Activated naive CD8-positive, alpha-beta T cell (primary cell): ENCODE measurements around the gene ITGA8.

Source experiments
- H3K27ac Mint-ChIP-seq: one replicate; pipeline ENCODE4 v1.8.0; 2021; ENCODE audit warnings: mixed read lengths
- H3K27me3 Mint-ChIP-seq: one replicate; pipeline ENCODE4 v1.8.0; 2021; ENCODE audit warnings: mixed read lengths
- H3K36me3 Mint-ChIP-seq: one replicate; pipeline ENCODE4 v1.8.0; 2021; ENCODE audit warnings: mixed read lengths
- H3K4me1 Mint-ChIP-seq: one replicate; pipeline ENCODE4 v1.8.0; 2021; ENCODE audit warnings: low read depth, mixed read lengths
- H3K4me3 Mint-ChIP-seq: one replicate; pipeline ENCODE4 v1.8.0; 2021; ENCODE audit warnings: mild to moderate bottlenecking, mixed read lengths
- H3K9me3 Mint-ChIP-seq: one replicate; pipeline ENCODE4 v1.8.0; 2021; ENCODE audit warnings: low read depth, mixed read lengths

Gene ITGA8

GRCh38 chr10:15742102-15742501 lies 22.4 kb upstream of the ITGA8 start:
- Mint-ChIP-seq H3K27ac (no peak overlapping the region), H3K4me1 (no peaks in the 10 kb centered on the region), H3K27me3 (peaks cover 11% of the 10 kb centered on the region), H3K9me3 (no peaks in the 10 kb centered on the region), H3K4me3 (no peak overlapping the region), H3K36me3 (no peaks in the 10 kb centered on the region)

DNA sequence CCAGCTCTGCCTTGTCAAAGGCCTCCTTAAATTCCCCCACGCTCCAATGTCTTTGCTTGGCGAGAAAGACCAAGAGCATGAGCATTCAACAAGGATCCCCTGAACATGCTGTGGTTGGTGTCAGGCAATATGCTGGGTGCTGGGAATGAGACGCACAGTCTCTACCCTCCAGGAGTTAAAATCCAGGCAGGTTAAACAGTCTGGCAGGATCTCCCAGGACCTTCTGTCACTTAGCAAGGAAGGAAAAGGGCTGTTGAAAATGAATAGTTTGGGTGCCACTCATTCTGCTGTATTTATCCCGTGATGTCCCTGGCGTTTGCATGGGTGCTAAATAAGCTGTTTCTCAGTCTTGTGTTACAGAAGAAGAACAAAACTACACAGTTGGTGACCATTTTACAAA lies 21.9 kb upstream of the ITGA8 start:
- no peak overlapping the region for H3K4me3 Mint-ChIP-seq
- no peaks in the 10 kb centered on the region for H3K4me1 Mint-ChIP-seq
- H3K9me3 Mint-ChIP-seq: no peaks in the 10 kb centered on the region
- H3K27me3 Mint-ChIP-seq: peaks cover 11% of the 10 kb centered on the region
- H3K27ac Mint-ChIP-seq: no peak overlapping the region
- H3K36me3 Mint-ChIP-seq: no peaks in the 10 kb centered on the region

GRCh38 chr10:15740261-15740660 lies 20.5 kb upstream of the ITGA8 start:
- Mint-ChIP-seq H3K27me3 (peaks cover 17% of the 10 kb centered on the region), H3K36me3 (no peaks in the 10 kb centered on the region), H3K27ac (no peak overlapping the region), H3K4me3 (no peak overlapping the region), H3K4me1 (no peaks in the 10 kb centered on the region), H3K9me3 (no peaks in the 10 kb centered on the region)

DNA sequence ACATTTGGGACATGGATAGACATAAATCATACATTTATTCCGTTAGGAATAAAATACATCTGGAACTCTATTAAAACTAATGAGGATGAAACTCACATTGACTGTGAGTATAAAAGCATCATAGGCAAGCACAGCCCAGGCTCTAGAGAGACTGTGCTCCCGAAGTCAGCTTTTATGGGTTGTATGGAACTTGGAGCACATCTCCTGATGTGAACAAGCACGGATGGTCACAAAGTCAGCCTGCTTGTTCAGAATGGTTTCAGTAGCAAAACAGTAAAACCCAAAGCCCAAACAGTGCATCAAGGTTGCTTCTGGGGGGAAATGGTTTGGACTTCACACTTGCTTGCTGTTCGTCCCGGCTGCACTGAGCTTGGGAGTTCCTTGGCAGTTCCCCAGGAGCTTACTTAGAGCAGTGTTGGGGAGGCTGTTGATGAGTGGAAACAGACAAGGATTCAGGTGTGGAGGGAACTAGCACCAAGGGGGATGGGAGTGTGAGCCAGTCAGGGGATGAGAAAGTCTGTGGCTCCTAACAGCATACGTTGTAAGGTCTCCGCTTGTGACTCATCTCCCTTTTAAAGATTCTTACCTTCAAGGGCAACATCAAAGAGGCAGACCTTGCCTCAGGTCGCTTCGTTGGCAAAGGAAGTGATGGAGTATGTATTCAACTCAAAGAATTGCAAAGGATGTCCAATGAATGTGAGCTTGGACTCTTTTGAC lies 19.7 kb upstream of the ITGA8 start:
- Mint-ChIP-seq H3K4me3 (no peak overlapping the region), H3K4me1 (no peaks in the 10 kb centered on the region), H3K27me3 (peaks cover 17% of the 10 kb centered on the region), H3K27ac (no peak overlapping the region), H3K36me3 (no peaks in the 10 kb centered on the region), H3K9me3 (no peaks in the 10 kb centered on the region)

DNA sequence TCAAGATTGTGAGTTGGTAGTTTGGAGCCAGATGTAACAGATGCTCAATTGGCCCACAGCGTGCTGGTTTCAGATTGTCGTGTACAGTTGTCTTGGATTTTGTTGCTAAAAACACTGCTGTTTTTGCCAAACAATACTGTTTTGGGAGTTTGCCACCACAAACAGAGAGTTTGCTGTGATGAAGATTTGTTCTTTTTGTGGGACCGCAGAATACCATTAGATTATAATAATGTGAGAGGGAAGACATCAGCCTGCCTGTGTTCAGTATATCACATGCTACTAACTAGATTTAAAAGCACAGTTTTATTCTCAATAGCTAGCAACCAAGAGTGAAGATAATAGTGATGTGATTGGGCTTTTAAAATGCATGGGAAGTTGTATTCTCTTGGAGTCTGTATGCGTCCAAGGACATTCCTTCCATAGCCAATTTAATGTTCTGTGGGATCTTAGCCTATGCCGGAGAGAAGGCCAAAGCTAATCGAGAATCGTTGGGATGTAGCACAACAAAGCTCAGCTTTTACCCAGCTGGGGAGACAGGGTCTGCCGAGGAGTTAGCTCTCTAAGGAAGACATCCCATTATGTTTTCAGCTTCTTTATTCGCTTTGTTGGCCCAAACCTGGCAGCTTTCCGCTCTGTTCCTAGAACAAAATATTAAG lies 18.7 kb upstream of the ITGA8 start:
- no peak overlapping the region for H3K4me3 Mint-ChIP-seq
- H3K9me3 Mint-ChIP-seq: no peaks in the 10 kb centered on the region
- H3K27me3 Mint-ChIP-seq: peaks cover 22% of the 10 kb centered on the region
- no peaks in the 10 kb centered on the region for H3K4me1 Mint-ChIP-seq
- no peak overlapping the region for H3K27ac Mint-ChIP-seq
- no peaks in the 10 kb centered on the region for H3K36me3 Mint-ChIP-seq

GRCh38 chr10:15737656-15738055 lies 17.9 kb upstream of the ITGA8 start:
- no peaks in the 10 kb centered on the region for H3K9me3 Mint-ChIP-seq
- H3K36me3 Mint-ChIP-seq: no peaks in the 10 kb centered on the region
- no peak overlapping the region for H3K4me3 Mint-ChIP-seq
- H3K4me1 Mint-ChIP-seq: no peaks in the 10 kb centered on the region
- H3K27me3 Mint-ChIP-seq: peaks cover 22% of the 10 kb centered on the region
- no peak overlapping the region for H3K27ac Mint-ChIP-seq

- no peak overlapping the region for H3K27ac Mint-ChIP-seq
- H3K4me3 Mint-ChIP-seq: no peak overlapping the region
- no peaks in the 10 kb centered on the region for H3K36me3 Mint-ChIP-seq
- H3K27me3 Mint-ChIP-seq: peaks cover 14% of the 10 kb centered on the region
- H3K9me3 Mint-ChIP-seq: peaks cover 8% of the 10 kb centered on the region
- no peaks in the 10 kb centered on the region for H3K4me1 Mint-ChIP-seq
Observed at GRCh38 chr10:15735763-15736162, 16.0 kb upstream of the ITGA8 start.

DNA sequence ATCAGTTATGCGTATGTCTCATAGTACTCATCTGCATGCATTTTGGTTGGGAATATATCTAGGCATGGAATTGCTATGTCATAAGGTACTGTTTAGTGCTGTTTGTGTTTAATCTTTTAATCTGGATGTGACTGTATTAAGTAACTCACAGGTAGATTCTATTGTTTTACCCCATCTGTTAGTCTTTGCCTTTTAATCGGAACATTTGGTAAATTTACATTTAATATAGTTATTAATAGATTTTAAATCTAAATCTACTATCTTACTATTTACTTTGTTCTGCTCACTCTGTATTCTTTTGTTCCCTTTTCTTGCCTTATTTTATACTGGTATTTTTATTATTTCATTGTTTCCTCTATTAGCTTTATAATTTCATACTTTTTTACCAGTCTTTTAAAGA lies 10.6 kb upstream of the ITGA8 start:
- peaks cover 9% of the 10 kb centered on the region for H3K27me3 Mint-ChIP-seq
- no peak overlapping the region for H3K4me3 Mint-ChIP-seq
- H3K27ac Mint-ChIP-seq: no peak overlapping the region
- H3K9me3 Mint-ChIP-seq: peaks cover 14% of the 10 kb centered on the region
- no peaks in the 10 kb centered on the region for H3K4me1 Mint-ChIP-seq
- H3K36me3 Mint-ChIP-seq: no peaks in the 10 kb centered on the region

DNA sequence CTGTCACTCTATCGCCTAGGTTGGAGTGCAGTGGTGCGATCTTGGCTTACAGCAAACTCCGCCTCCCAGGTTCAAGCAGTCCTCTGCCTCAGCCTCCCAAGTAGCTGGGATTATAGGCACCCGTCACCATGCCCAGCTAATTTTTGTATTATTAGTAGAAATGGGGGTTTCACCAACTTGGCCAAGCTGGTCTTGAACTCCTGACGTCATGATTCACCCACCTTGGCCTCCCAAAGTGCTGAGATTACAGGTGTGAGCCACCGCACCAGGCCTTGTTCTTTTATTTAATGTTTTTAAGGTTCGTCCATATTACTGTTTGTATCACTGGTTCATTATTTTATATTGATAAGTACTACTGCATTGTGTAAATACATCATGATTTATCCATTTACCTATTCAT lies 10.2 kb upstream of the ITGA8 start:
- H3K27me3 Mint-ChIP-seq: peaks cover 9% of the 10 kb centered on the region
- H3K36me3 Mint-ChIP-seq: no peaks in the 10 kb centered on the region
- H3K9me3 Mint-ChIP-seq: peaks cover 14% of the 10 kb centered on the region
- H3K4me3 Mint-ChIP-seq: no peak overlapping the region
- H3K4me1 Mint-ChIP-seq: no peaks in the 10 kb centered on the region
- no peak overlapping the region for H3K27ac Mint-ChIP-seq

GRCh38 chr10:15726042-15726441 lies 6.3 kb upstream of the ITGA8 start:
- H3K4me1 Mint-ChIP-seq: no peaks in the 10 kb centered on the region
- H3K9me3 Mint-ChIP-seq: peaks cover 9% of the 10 kb centered on the region
- no peaks in the 10 kb centered on the region for H3K36me3 Mint-ChIP-seq
- no peak overlapping the region for H3K4me3 Mint-ChIP-seq
- no peak overlapping the region for H3K27ac Mint-ChIP-seq
- peaks cover 9% of the 10 kb centered on the region for H3K27me3 Mint-ChIP-seq

DNA sequence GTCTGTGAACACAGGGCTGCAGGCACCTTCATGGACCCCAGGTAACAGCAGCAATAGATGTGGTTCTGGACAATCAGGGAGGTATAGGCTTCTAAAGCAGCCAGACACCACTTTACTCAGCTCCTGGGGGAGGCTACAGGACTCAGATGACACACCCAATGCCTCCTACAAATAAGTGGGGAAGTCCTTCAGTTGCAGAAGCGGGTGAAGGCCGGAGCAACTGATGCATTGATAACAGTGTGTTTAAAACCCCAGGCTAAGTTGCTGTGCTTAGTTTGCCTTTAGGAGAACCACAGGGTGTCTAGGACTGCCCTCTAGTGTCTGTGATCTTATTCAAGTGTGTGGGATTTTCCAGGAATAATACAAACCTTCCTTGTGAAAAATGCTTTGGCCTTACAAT lies 5.9 kb upstream of the ITGA8 start:
- no peak overlapping the region for H3K4me3 Mint-ChIP-seq
- peaks cover 7% of the 10 kb centered on the region for H3K9me3 Mint-ChIP-seq
- H3K27ac Mint-ChIP-seq: no peak overlapping the region
- H3K36me3 Mint-ChIP-seq: no peaks in the 10 kb centered on the region
- peaks cover 11% of the 10 kb centered on the region for H3K27me3 Mint-ChIP-seq
- no peaks in the 10 kb centered on the region for H3K4me1 Mint-ChIP-seq

DNA sequence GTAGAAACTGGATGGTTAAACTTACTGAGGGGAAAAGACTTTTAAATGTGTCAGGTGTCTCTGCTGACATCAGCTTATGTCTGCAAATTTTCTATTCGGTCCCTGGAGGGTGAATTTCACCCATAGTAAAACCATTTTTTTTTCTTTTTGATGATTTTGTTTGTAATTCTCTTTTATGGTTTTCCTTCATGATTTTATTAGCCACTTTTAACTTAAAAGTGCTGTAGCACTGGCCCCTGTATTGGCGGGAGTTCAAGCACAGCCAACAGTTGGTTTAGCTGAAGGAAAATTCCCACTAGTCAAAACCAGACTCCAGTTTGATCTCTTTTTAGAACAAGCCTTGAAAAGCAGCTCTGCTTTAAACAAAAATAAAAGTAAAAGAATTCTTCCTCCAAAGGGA lies 5.0 kb upstream of the ITGA8 start:
- Mint-ChIP-seq H3K27me3 (peaks cover 13% of the 10 kb centered on the region), H3K4me1 (no peaks in the 10 kb centered on the region), H3K4me3 (no peak overlapping the region), H3K36me3 (no peaks in the 10 kb centered on the region), H3K27ac (no peak overlapping the region), H3K9me3 (peaks cover 7% of the 10 kb centered on the region)

DNA sequence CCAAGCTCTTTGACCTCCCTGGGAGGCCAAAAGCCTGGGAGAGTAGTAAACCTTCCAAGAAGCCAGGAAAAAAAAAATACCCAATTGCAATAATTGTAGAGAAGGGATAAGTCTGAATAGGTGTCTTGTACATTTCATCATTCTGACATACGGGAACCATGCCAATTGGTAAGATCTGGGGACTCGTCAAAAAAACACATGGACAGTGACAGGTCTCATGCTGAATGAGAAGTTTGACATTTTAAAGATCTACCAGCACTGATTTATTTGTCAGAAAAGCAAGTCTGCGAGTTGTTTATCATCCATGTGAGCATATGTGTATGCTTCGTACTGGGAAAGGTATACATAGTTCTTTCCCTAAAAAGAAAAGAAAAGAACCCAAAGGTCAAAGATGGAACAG lies 4.1 kb upstream of the ITGA8 start:
- H3K36me3 Mint-ChIP-seq: no peaks in the 10 kb centered on the region
- H3K27ac Mint-ChIP-seq: no peak overlapping the region
- H3K27me3 Mint-ChIP-seq: peaks cover 17% of the 10 kb centered on the region
- H3K4me3 Mint-ChIP-seq: no peak overlapping the region
- peaks cover 4% of the 10 kb centered on the region for H3K4me1 Mint-ChIP-seq
- peaks cover 7% of the 10 kb centered on the region for H3K9me3 Mint-ChIP-seq

DNA sequence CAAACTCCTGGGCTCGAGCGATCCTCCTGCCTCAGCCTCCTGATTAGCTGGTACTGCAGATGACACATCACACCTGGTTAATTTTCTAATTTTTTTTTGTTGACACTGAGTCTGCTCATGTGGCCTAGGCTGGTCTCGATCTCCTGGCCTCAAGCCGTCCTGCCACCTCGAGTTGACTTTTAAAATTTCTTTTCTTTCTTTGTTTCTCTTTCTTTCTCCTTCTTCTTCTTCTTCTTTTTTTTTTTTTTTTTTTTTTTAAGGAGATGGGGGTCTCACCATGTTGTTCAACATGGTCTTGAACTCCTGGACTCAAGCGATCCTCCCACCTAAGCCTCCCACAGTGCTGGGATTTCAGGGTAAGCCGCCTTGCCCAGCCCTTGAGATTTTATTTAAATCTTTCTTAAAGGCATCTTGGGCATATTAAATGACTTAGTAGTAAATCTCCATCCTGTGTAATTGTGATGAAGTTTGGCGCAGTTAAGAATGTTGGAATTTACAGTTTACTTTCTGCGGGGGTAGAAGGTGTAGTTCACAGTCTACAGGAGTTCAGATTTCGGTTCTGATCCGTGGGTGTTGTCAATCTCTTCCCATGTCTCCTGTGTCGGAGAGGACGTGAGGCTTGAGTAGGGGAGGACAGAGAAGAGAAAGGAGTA lies 1.0 kb upstream of the ITGA8 start:
- no peak overlapping the region for H3K27ac Mint-ChIP-seq
- peaks cover 4% of the 10 kb centered on the region for H3K4me1 Mint-ChIP-seq
- peaks cover 24% of the 10 kb centered on the region for H3K27me3 Mint-ChIP-seq
- H3K36me3 Mint-ChIP-seq: no peaks in the 10 kb centered on the region
- no peaks in the 10 kb centered on the region for H3K9me3 Mint-ChIP-seq
- no peak overlapping the region for H3K4me3 Mint-ChIP-seq

DNA sequence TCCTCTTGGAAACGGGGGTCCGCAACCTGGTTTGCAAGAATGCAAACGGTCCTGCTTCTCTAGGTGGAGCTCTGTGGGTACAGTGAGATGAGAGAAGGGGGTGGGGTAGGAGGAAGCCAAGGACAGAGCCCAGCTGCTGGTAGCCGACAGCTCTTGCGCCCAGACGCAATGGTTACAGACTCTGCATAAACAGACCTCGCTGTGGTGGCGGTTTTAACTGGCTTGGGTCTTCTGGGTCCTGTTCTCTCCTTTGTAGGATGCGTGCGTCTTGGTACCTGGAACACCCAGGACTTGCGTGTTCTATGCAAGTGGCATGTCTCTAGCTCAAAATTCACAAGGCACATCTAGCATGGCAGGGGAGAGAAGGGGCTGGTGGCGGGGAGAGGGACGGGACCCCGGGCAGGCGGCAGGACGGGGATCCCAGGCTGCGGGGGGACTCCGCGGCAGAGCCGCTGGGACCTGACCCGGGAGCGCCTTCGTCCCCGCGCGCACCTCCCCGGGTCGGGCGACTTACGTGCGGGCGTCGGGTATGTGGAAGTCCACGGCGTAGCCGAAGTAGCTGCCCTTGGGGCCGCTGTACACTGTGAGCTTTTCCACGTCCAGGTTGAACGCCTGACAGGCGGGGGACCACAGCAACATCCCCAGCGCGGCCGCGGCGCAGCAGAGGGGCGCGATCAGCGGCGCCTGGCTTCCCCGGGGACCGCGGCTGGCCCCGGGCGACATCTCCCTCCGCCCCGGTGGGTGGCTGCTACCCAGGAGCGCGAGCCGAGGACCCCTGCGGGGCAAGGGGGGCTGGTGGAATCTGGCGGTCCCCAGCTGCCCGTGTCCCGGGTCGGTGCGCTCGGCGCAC lies 448 bp downstream of the ITGA8 start:
- no peaks in the 10 kb centered on the region for H3K36me3 Mint-ChIP-seq
- H3K27ac Mint-ChIP-seq: no peak overlapping the region
- no peaks in the 10 kb centered on the region for H3K9me3 Mint-ChIP-seq
- peaks cover 4% of the 10 kb centered on the region for H3K4me1 Mint-ChIP-seq
- peaks cover 27% of the 10 kb centered on the region for H3K27me3 Mint-ChIP-seq
- no peak overlapping the region for H3K4me3 Mint-ChIP-seq
